Activated T-cell treated with anti-CD3 and anti-CD28 coated beads, Interleukin-2, amount 50 U/mL, for 24 hours (primary cell): Measurements from ENCODE around the gene NKTR.
A peak's percentile ranks its signal among the peaks of the same experiment; 100 is the strongest.

Experiments used
- DNase-seq: peaks from one replicate; pipeline ENCODE4 v3.0.0-alpha.2; 2020
- H3K27ac Mint-ChIP-seq: 2 replicates; pipeline ENCODE4 v1.8.0; 2020; ENCODE audit warnings: mild to moderate bottlenecking, mixed read lengths
- H3K27me3 Mint-ChIP-seq: 2 replicates; pipeline ENCODE4 v1.8.0; 2020; ENCODE audit warnings: mixed read lengths
- H3K36me3 Mint-ChIP-seq: 2 replicates; pipeline ENCODE4 v1.8.0; 2020; ENCODE audit warnings: low read depth, mixed read lengths
- H3K4me1 Mint-ChIP-seq: 2 replicates; pipeline ENCODE4 v1.8.0; 2020; ENCODE audit warnings: low read depth, mixed read lengths
- H3K4me3 Mint-ChIP-seq: 2 replicates; pipeline ENCODE4 v1.8.0; 2020; ENCODE audit warnings: mild to moderate bottlenecking, moderate library complexity, mixed read lengths
- H3K9me3 Mint-ChIP-seq: 2 replicates; pipeline ENCODE4 v1.8.0; 2020; ENCODE audit warnings: mixed read lengths

NKTR gene

GRCh38 chr3:42612217-42612616 lies 11.7 kb downstream of the NKTR start:
- no peaks in the 10 kb centered on the region for H3K27me3 Mint-ChIP-seq
- no peak overlapping the region for H3K27ac Mint-ChIP-seq
- no peak overlapping the region for H3K4me3 Mint-ChIP-seq
- H3K4me1 Mint-ChIP-seq: peaks cover 74% of the 10 kb centered on the region
- peaks cover 71% of the 10 kb centered on the region for H3K36me3 Mint-ChIP-seq
- no peaks in the 10 kb centered on the region for H3K9me3 Mint-ChIP-seq
- DNase-seq: no peak

- peaks cover 69% of the 10 kb centered on the region for H3K36me3 Mint-ChIP-seq
- no peak overlapping the region for H3K4me3 Mint-ChIP-seq
Observed at GRCh38 chr3:42612928-42613327, 12.4 kb downstream of the NKTR start.

GRCh38 chr3:42613462-42613861 lies 13.0 kb downstream of the NKTR start:
- Mint-ChIP-seq H3K27me3 (no peaks in the 10 kb centered on the region), H3K27ac (no peak overlapping the region), H3K4me1 (peaks cover 72% of the 10 kb centered on the region), H3K9me3 (no peaks in the 10 kb centered on the region), H3K36me3 (peaks cover 67% of the 10 kb centered on the region), H3K4me3 (no peak overlapping the region)
- DNase-seq: no peak

More at GRCh38 chr3:42612928-42613327, 12.4 kb downstream of the NKTR start:
- DNase-seq: no peak
- Mint-ChIP-seq H3K9me3 (no peaks in the 10 kb centered on the region), H3K27ac (no peak overlapping the region), H3K4me1 (peaks cover 73% of the 10 kb centered on the region), H3K27me3 (no peaks in the 10 kb centered on the region)

GRCh38 chr3:42631620-42632019 lies 31.1 kb downstream of the NKTR start:
- DNase-seq: no peak
- H3K9me3 Mint-ChIP-seq: no peaks in the 10 kb centered on the region
- no peaks in the 10 kb centered on the region for H3K27me3 Mint-ChIP-seq
- H3K4me3 Mint-ChIP-seq: no peak overlapping the region
- H3K36me3 Mint-ChIP-seq: peaks cover 72% of the 10 kb centered on the region
- peak overlapping the region; percentile 60 for H3K27ac Mint-ChIP-seq
- H3K4me1 Mint-ChIP-seq: peaks cover 28% of the 10 kb centered on the region

- H3K9me3 Mint-ChIP-seq: no peaks in the 10 kb centered on the region
- peaks cover 27% of the 10 kb centered on the region for H3K4me1 Mint-ChIP-seq
- no peaks in the 10 kb centered on the region for H3K27me3 Mint-ChIP-seq
- no peak for DNase-seq
- peak overlapping the region; percentile 60 for H3K27ac Mint-ChIP-seq
- peaks cover 67% of the 10 kb centered on the region for H3K36me3 Mint-ChIP-seq
- no peak overlapping the region for H3K4me3 Mint-ChIP-seq
Observed at GRCh38 chr3:42632146-42632545, 31.7 kb downstream of the NKTR start.

- Mint-ChIP-seq H3K27ac (peak overlapping the region; percentile 1), H3K4me3 (no peak overlapping the region), H3K4me1 (peaks cover 24% of the 10 kb centered on the region), H3K36me3 (peaks cover 55% of the 10 kb centered on the region), H3K9me3 (no peaks in the 10 kb centered on the region), H3K27me3 (no peaks in the 10 kb centered on the region)
- no peak for DNase-seq
Observed at GRCh38 chr3:42633544-42633943, 33.1 kb downstream of the NKTR start.

GRCh38 chr3:42635111-42635510 lies 34.6 kb downstream of the NKTR start:
- Mint-ChIP-seq H3K27me3 (no peaks in the 10 kb centered on the region), H3K9me3 (no peaks in the 10 kb centered on the region), H3K36me3 (peaks cover 43% of the 10 kb centered on the region), H3K4me3 (no peak overlapping the region), H3K27ac (peak overlapping the region; percentile 53), H3K4me1 (peaks cover 20% of the 10 kb centered on the region)
- DNase-seq: no peak

- no peak overlapping the region for H3K4me3 Mint-ChIP-seq
- no peak for DNase-seq
- no peaks in the 10 kb centered on the region for H3K9me3 Mint-ChIP-seq
- H3K4me1 Mint-ChIP-seq: peaks cover 25% of the 10 kb centered on the region
- no peaks in the 10 kb centered on the region for H3K27me3 Mint-ChIP-seq
- peaks cover 26% of the 10 kb centered on the region for H3K36me3 Mint-ChIP-seq
- H3K27ac Mint-ChIP-seq: no peak overlapping the region
Observed at GRCh38 chr3:42637001-42637400, 36.5 kb downstream of the NKTR start.

GRCh38 chr3:42638339-42638842 lies 37.9 kb downstream of the NKTR start:
- H3K27ac Mint-ChIP-seq: no peak overlapping the region
- H3K27me3 Mint-ChIP-seq: no peaks in the 10 kb centered on the region
- H3K4me1 Mint-ChIP-seq: peaks cover 23% of the 10 kb centered on the region
- DNase-seq: no peak
- H3K4me3 Mint-ChIP-seq: no peak overlapping the region
- peaks cover 26% of the 10 kb centered on the region for H3K36me3 Mint-ChIP-seq
- H3K9me3 Mint-ChIP-seq: no peaks in the 10 kb centered on the region

GRCh38 chr3:42639192-42639591 lies 38.7 kb downstream of the NKTR start:
- H3K27ac Mint-ChIP-seq: no peak overlapping the region
- no peaks in the 10 kb centered on the region for H3K27me3 Mint-ChIP-seq
- no peak overlapping the region for H3K4me3 Mint-ChIP-seq
- DNase-seq: no peak
- peaks cover 25% of the 10 kb centered on the region for H3K36me3 Mint-ChIP-seq
- no peaks in the 10 kb centered on the region for H3K9me3 Mint-ChIP-seq
- H3K4me1 Mint-ChIP-seq: peaks cover 23% of the 10 kb centered on the region

GRCh38 chr3:42640129-42640528 lies 39.6 kb downstream of the NKTR start:
- peaks cover 17% of the 10 kb centered on the region for H3K4me1 Mint-ChIP-seq
- no peaks in the 10 kb centered on the region for H3K27me3 Mint-ChIP-seq
- no peak for DNase-seq
- no peak overlapping the region for H3K4me3 Mint-ChIP-seq
- no peaks in the 10 kb centered on the region for H3K9me3 Mint-ChIP-seq
- peaks cover 30% of the 10 kb centered on the region for H3K36me3 Mint-ChIP-seq
- H3K27ac Mint-ChIP-seq: peak overlapping the region; percentile 67

GRCh38 chr3:42640771-42641370 lies 40.4 kb downstream of the NKTR start:
- no peak for DNase-seq
- Mint-ChIP-seq H3K27ac (peak overlapping the region; percentile 67), H3K4me1 (peaks cover 15% of the 10 kb centered on the region), H3K4me3 (no peak overlapping the region), H3K27me3 (no peaks in the 10 kb centered on the region), H3K36me3 (peaks cover 37% of the 10 kb centered on the region), H3K9me3 (no peaks in the 10 kb centered on the region)

- peaks cover 13% of the 10 kb centered on the region for H3K4me1 Mint-ChIP-seq
- H3K4me3 Mint-ChIP-seq: no peak overlapping the region
- H3K27me3 Mint-ChIP-seq: no peaks in the 10 kb centered on the region
- H3K9me3 Mint-ChIP-seq: no peaks in the 10 kb centered on the region
- no peak for DNase-seq
- peaks cover 62% of the 10 kb centered on the region for H3K36me3 Mint-ChIP-seq
- H3K27ac Mint-ChIP-seq: peak overlapping the region; percentile 8
Observed at GRCh38 chr3:42647821-42648459, 47.5 kb downstream of the NKTR start.

GRCh38 chr3:42649006-42649405 lies 48.5 kb downstream of the NKTR start:
- no peaks in the 10 kb centered on the region for H3K9me3 Mint-ChIP-seq
- H3K27me3 Mint-ChIP-seq: peaks cover 3% of the 10 kb centered on the region
- DNase-seq: no peak
- no peak overlapping the region for H3K4me3 Mint-ChIP-seq
- H3K4me1 Mint-ChIP-seq: peaks cover 21% of the 10 kb centered on the region
- H3K36me3 Mint-ChIP-seq: peaks cover 51% of the 10 kb centered on the region
- H3K27ac Mint-ChIP-seq: peak overlapping the region; percentile 48

- no peak overlapping the region for H3K4me3 Mint-ChIP-seq
- H3K27ac Mint-ChIP-seq: peak overlapping the region; percentile 14
- DNase-seq: no peak
- H3K4me1 Mint-ChIP-seq: peaks cover 22% of the 10 kb centered on the region
- H3K36me3 Mint-ChIP-seq: peaks cover 46% of the 10 kb centered on the region
- H3K27me3 Mint-ChIP-seq: peaks cover 3% of the 10 kb centered on the region
- no peaks in the 10 kb centered on the region for H3K9me3 Mint-ChIP-seq
Observed at GRCh38 chr3:42649783-42650182, 49.3 kb downstream of the NKTR start.
